Activated CD4-positive, alpha-beta T cell treated with anti-CD3 and anti-CD28 coated beads for 24 hours (primary cell): ENCODE results near the gene SCN3B.
A peak's percentile ranks its signal among the peaks of the same experiment; 100 is the strongest.

ENCODE experiments used
- DNase-seq, 2 donors: peaks; one replicate each; pipeline ENCODE4 v3.0.0-alpha.2; 2020; ENCODE audit warnings: low read depth in 2 of 2

Gene SCN3B

DNA sequence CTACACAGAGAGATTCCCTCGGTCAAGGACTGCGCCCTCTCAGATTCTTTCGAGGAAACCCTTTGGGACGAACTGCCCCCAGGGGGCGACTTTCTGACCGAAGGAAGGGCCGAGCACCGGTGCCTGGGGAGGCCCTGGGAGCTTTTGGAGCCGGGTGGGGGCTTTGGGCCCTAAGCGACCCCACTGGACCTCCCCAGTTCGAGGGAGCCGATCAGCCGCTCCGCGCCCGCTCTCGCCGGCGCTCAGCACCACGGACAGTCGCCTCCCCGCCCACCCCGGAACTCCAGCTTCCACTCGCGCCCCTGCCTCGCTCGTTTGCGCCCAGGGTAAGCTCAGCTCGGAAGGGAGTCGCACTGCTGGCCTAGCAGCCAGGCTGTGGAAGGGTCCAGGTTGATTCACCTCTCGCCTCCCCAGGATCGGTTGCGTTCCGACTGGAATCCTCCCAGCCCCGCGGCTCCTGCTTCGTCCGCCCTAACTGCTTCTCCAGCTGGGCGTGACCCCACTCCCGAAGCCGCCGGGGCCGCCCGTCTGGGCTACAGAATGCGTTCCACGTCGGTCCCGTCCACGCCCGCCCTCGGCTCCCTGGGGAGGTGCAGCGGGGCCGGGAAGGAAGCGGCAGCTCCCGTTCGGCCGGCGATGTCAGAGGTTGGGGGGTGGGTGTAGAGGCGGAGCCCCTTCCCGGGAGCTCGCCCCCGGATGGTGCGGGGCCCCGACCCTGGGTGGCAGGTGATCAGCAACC, 428 bp downstream of the SCN3B start:
- peak in 1 of 2 donors; percentile 12 for DNase-seq

DNA sequence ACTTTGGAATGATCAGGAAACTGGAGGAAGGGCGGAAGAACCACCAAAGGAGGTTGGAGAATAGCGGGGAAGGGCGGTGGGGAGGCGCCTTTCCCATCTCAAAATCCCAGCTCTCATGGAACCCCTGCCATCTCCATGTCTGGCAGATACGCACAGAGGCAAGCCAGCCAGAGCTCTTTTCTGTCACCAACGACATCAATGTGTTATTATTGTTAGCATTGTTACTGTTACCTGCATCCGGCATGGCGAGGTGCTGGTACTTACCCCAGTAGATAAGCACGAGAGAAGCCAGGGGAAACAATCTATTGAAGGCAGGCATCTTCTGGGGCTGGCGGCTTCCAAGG, 969 bp downstream of the SCN3B start:
- DNase-seq, result no peak

DNA sequence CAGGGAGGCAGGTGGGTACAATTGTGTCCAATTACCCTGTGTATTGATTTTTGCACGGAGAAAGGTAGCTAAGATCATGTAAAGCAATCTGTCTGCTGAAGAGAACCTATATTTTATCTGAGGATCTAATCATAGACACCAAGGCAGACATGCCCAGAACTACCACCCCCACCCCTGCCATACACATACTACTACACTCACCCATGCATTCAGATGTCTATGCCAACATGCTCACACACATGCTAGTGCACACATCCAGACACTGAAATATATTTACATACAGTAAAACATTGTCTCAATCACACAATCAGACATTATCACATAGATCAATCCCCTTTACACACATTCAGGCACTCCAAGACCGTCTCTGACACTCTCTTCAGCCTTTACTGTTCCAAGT, 1.8 kb downstream of the SCN3B start:
- DNase-seq, result no peak

DNA sequence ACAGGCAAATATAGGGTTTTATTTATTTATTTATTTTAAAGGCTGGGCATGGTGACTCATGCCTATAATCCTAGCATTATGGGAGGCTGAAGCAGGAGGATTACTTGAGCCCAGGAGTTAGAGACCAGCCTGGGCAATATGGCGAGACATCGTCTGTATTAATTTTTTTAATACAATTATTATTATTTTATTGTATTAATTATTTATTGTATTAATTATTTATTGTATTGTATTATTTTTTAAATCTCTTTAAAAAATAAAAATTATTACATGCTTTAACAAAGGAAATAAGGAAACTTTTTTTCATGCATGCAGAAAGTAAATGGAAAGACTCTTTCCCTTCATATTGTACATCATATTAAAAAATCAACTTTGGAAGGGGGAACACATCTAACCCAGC, 3.5 kb downstream of the SCN3B start:
- DNase-seq, result no peak

DNA sequence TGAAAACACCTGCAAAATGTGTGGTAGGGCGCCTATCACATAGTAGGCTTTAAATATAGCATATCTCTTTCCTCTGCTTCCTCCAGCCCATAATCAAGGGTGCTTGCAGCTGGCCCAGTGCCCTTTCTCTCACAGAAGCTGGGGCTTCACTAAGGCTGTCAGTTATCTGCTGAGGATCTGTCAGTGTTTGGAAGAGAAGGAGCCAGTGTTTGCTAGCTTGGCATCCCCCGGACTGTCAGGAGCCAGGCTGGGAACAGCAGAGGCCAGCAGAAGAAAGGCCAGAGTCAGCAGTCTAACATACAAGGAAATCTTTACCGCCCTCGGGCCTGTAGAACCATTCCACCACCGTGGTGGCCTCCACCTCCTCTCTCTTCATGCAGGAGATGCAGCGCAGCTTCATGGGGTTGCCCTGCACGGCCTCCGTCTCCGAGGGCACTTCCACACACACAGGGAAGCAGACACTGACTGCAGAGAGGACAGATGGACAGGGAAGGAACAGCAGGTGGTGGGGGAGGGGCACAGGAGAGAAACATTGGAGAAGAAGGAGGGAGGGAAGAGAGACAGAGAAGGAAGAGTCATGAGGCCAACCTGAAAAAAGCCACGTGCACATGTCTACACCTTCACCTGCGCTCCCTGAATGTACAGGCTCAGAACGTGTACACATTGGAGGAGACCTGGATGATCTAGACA, 9.0 kb downstream of the SCN3B start:
- no peak for DNase-seq

DNA sequence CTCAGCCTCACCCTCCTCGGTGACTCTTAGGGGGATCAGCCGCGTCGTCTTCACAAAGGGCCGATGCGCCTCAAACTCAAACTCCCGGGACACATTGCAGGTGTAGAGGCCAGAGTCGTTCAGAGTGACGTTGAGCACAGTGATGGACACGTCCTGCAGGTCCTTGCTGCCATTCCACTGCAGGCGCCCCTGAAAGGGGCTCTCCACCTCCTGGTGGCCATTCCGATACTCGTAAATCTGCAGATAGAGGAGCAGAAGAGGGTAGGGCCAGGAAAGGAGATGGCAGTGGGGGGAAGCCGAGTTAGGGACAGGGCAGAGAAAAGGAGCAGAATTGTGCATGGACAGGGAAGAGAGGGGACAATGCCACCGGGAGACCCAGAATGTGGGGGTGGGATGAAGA, 12.0 kb downstream of the SCN3B start:
- no peak for DNase-seq

DNA sequence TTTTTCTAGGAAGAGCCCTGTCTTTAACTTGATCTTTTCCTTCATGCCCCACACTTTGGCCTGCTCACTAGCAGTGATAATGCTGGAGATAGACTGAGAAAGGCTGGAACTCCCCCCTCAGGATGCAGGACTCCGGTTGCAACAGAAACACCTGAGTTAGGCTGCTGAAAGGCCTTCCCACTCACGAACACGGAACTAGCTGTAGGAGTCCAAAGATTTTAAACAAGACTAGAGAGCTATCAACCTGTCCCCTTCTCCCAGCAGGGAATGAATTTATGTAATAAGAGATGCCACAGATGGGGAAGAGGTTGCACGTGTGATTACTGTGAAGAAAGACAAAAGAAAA, 13.0 kb downstream of the SCN3B start:
- DNase-seq, result no peak

DNA sequence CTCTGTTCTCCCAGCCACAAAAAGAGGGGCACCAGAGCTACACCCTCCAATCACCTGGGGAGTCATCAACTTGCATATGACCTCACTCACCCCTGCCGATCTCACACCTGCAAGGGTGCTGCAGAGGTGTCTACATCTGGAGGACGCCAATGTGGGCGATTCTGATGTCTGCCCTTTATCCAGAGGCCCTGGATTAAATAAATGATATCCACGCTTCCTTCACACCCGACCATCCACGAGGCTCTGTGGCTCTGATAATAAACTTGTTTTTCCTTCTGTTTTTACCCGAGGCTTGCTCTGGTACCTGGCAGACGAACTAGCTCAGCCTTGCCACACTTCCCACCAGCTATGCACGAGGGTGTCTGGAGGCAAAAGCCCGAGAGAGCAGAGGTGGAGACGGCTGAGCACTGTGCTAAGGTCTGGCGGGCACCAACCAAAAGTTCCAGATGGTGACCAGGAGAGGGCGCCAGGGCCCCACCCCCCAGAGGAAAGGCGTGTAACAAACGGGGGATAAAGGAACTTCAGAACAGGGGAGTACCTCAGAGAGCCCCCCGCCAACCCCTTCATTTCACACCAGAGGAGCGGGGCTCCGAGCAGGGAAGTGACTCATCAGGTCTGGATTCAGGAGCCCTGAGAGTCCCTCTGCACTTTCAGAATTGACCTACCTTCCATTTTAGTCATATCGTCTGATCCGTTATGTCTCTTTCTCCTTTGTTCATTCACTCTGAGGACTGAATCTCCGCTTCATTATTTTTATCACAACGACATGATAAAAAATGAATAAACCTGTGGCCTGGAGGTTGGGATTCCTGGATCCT, 13.5 kb downstream of the SCN3B start:
- peak; percentile 31 to 38 for DNase-seq

DNA sequence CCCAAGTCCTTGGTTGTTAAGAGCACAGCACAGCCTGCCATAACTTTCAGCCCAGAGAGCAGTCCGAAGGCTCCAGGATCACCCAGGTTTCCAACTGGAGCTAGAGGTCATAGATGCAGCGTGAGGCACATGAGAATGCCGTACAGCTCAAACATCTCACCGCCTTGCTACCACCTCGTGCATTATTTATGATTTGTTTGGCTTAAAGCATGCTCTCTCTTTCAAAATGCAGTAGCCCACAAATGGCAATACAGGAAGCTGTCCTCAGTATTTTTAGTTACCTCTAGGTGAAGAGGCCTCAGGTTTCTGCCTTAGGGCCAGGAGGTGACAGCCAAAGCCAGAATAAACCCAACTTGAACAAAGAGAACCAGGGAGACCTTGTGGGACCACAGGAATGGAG, 14.4 kb downstream of the SCN3B start:
- no peak for DNase-seq

DNA sequence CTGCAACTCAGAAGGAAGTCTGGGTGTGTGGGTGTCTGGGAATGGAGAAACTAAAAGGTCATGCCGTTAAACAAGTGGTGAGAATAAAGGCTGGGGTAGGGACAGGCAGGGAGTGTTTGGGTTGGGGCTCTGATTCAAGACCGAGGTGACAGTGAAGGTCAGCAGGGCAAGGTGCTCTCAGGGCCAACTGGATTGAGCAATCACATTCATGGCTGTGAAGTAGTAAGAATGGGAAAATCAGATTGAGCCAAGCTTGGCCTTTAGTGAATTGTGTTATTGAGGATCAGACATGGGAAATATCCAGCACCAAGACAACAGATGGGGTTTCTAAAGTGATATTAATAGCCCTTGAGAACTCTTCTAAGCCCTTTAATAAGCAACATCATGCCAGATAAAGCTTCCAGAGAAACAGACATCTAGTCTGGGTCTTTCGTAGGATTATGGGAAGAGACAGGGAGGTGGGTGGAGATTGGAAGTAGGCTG, 24.3 kb downstream of the SCN3B start:
- DNase-seq, result no peak

DNA sequence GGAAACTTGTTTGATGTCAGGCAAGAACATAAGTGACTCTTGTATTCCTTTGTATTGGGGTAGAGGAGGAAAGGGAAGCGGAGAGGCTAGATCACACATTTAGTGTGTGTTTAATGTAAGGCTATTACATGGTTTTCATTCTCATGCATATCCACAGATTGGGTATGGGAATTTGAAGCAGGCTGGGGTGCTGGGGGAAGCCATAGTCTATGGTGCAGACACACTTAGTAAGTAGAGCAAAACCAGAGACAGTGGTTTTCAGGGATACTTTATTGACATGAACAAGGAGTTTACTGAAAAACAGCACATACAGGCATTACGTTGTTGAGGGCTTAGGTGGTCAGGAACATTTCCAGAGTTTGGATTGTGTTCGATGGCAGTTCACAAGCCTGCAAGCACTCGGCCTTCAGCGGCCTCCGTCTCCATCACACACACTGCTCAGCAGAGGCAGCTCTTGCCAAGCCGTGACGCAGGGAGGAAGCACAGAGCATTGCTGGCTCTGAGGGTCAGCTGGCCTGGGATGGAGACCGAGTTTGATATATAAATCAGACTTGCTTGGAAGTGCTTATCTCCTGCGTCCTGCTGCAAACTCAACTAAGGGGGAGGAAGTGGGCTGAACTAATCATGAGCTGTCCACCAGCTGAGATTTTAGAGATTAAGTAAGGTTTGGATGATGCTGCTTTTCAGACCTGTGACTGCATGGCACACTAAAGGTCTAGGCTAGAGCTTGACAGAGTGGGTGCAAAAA, 25.3 kb downstream of the SCN3B start:
- no peak for DNase-seq

DNA sequence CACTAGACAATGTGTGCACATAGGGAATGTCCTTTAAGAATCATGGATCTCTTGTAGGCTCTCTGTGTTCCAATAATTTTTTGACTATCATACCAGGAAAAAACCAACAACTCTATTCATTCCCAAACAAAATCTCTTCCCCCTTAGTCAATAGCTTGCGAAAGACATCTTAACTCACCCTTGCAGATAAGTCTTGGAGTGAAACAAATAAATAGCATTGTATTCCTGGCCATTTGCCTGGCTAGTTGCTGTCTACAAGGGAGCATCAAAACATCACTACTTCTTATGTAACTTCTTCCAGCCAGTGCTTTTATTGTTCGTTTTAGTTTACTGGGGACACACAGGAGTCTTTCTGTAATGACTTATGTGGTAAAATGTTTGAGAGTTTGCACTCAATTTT, 29.4 kb downstream of the SCN3B start:
- DNase-seq, result no peak

DNA sequence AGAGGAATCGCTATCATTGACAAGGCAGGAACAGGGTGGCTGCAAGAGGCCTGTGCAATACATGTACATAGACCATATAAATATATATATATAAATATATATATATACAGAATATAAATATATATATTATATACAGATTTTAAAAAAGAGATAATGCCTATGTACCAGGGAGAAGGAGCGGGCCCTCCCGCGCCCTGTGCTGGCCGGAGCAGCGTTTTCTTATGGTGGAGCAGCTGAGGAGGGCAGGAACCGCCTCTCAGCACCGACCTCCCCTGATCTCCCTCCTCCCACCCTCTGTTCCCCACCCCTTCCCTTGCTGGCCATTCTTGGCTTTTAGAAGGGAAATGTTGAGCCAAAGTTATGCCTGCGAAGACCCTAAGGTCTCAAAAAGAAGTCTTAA, 31.8 kb downstream of the SCN3B start:
- DNase-seq, result no peak

DNA sequence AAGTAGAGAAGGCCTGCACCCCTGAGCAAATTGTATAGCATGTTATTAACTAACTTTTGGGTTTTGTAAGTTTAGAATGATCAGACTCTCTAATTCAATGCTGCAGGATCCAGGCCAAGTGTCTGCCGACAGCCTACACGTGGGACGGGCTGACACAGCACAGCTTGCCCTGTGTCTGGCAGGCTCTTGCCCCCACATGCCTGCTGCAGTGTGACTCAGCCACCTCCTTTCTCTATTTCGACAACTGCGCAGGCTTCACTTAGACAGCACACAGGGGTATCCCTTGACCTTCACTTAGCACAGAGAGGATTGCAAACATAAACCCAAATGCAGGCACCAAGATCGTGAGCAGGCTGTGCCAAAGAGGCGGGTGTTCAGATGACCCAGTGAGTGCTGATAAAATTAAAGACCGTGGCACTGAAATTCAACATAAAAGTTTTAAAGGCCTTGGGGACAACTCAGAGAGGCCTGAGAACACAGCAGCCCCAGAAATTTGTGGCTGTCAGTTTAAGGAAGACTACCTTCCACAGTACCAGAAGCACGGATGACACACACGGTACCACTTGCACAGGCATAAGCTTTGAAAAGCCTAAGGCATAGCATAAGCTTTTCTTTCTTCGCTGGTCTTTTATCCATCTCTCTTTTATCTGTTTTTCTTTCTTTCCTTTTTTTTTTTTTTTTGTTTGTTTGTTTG, 37.8 kb downstream of the SCN3B start:
- DNase-seq, result no peak

DNA sequence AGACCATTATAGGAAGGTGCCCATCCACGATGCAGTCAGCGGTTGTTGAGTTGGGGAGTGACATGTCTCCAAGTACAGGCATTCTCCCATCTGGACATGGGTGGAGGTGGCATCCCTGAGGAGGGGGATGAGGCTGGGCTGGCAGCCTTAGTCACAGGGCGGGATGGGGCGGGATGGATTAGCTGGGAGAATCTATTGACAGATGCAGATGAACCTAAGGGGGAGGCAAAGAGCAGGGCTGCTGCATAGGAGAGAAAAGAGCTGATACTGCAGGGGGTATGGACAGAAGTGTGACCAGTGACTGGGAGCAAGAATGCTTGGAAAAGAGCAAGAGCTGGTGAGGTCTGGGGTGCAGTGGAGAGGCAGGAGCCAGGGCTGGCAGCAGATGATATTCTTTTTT, 42.7 kb downstream of the SCN3B start:
- DNase-seq, result no peak

DNA sequence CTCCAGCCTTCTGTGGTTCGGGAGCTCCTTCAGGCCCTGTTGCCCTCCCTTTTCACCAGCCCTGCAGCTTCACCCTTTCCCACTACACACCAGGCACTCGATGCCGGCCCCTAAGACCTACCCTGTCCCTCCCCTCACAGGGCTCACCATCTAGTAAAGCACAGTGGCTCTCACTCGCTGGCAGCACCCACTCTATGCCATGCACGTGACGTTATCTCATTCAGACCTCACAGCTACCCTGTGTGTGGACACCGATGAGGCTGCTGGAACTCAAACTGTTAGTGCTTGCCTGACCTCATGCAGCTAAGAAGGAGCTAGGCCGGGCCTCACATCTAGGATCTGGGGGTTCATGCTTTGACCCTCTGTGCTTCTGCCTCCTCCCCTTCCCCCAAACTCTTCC, 45.5 kb downstream of the SCN3B start:
- no peak for DNase-seq

DNA sequence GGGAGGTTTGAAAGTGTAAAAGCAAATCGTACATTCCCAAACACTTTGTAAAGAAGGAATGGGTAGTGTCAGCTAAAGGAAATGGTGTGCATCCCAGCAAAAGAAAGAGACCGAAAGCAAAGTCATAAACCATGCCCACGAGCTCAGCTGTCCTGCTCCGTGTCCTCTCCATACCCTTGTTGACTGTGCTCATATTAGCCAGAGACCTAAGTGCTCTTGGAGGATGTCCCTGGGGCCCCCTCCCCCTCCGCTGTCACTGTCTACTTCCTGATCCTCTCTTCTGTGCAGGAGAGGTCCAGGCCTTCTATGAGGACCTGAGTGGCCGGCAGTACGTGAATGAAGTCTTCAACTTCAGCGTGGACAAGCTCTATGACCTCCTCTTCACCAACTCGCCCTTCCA, 46.1 kb downstream of the SCN3B start:
- no peak for DNase-seq

DNA sequence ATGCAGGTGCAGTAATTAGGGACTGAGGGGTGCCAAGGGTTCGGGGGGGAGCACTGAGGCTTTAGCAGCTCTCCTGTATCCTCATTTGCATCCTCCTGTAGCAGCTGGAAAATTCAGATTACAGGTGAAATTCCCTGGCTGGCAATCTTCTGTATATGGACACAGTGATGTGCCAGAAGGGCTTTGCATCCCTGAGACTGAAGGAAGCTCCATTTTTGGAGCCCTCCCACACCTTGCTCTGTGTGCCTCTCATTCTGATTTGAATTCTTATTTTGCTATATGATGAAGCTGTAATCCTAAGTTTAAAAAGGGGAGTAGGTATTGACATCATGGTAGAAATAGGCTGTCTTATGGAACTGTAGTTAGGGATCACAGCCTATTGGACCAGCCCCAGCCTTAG, 46.6 kb downstream of the SCN3B start:
- DNase-seq, result no peak

DNA sequence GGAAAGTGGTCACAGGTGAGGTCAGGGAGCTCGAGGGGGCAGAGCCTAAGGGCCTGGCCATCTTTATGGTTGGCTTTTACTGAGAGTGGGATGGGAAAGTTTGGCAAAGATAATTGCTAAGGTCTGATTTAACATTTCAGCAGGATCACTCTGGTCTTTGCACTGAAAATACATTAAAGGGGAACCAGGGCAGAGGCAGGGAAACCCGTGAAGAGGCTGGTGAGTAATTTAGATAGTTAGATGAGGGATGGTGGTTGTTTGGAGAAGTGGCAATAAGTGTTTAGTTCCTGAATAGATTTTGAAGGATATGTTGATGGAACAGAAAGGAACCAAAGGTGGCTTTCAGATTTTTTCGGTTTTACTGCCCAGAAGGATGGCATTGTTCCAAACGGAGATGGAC, 50.8 kb downstream of the SCN3B start:
- no peak for DNase-seq

DNA sequence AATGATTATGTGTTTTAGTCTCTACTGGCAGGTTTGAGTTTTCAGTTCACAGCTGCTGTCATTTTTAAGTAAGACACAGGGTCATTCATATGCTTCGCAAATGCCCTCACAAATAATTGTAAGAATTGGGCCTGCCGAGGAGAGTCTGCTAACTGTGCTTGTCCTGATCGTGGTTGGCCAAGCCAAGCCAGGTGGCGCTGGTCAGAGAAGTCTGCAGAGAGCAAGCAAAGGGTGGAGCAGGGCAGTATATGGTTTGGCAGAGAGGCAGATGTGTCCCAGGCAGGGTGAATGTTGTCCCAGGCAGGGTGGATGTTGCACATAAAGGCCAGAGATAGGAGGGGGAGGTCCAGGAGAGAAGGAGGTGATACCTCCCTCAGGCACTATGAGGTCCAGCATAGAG, 52.7 kb downstream of the SCN3B start:
- DNase-seq, result no peak

DNA sequence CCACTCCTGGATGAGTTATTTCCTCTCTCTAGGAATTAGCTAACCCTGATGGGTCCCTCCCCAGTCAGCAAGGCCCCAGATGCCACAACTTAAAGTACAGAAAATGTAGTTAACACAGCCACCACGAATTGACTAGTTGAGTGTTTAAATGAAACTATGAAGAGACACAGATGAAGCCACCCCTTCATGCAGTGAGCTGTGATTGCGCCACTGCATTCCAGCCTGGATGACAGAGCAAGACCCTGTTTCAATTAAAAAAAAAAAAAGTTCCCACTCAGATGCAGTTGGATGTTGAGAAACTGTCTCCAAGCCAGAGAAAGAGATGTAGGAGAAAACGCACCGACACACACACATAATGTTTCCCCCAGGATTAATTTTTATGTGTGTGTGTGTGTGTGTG, 53.3 kb downstream of the SCN3B start:
- DNase-seq, result no peak

DNA sequence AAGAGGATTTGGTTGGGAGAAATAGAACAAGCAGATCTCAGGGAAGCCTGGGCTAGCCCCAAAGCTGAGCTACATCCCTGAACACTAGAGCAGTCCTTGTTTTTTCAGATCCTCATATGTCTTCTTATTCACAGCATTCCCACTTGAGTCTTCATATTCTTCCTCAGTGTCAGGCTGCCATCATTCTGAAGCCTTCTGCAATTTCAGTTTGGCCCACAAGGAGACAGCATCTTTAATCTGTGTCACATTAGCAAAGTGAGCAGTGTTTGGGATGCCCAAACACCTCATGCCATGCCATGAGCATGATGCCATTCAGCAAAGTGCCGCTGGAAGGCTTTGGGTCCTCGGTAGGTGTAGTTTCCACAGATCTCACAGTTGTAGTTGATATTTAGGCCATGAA, 56.6 kb downstream of the SCN3B start:
- DNase-seq, result no peak
